Endothelial cell of hepatic sinusoid (primary cell): ENCODE measurements around the gene POMT2.

Source experiments
- in situ Hi-C: cut with HindIII; loops from 2 replicates; pipeline ENCODE4 v1.10.0; 2017; ENCODE audit warnings: low sequenced_read_pairs

The POMT2 gene

DNA sequence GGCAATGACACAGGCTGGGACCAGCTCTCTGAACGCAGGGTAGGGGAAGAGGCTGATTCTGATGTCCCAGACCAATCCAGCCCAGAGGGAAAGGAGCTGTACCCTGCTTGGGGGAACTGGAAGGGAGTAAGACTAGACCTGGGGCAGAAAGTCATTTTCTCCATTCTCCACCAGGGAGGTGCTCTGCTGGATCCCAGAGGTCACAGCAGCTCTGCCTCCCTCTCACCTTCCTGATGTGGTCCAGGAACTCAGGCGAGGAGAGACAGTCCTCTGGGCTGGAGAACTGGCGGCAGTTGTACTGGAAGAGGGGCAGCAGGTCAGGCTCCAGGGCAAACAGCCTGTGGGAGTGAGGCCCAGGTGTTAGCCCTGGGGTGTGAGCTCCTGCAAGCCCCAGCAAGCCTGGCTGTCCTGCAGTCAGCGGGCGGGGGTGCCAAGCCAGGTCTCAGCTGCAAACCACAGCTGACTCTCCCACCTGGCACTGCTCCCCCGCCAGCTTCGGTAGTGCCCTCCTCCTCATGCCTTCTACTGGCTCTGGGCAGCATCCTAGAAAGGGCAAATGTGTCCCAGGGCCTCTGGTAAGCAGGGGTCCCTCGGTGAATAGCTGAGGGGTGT is 51.6 kb downstream of the POMT2 start:
- in situ Hi-C loops, result no loop called here

DNA sequence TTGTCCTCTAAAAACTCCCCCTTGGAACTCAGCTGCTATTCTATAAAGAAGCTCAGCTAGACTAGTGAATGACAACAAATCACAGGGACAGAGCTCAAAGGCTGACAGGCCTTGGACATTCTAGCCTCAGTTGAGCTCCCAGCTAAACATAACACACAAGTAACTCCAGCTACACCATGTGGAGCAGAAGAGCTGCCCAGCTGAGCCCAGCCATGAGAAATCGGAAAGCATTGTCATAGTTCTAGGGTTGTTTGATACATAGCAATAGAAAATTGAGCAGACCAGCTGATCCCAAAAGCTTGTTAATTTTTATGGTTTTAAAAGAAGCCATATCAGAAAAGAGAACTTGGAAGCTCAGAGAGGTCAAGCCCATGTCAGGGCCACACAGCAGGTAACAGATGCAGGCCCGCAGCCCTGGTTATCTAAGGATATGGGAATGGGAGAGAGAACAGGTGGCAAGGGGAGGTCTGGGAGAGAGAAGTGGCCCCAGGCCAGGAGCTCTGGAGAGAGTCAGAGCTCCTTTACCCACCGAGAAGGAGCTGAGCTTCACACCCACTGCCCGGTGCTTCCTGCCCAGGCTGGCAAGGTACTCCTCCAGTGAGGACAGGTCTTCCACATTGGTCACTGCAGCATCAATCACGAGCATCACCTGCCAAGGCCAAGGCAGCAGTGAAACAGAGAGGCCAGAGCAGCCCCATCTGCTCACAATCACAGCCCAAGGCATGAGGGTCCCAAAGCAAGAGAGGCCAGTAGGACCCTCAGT is 52.6 kb downstream of the POMT2 start:
- in situ Hi-C loops, result no loop called here

DNA sequence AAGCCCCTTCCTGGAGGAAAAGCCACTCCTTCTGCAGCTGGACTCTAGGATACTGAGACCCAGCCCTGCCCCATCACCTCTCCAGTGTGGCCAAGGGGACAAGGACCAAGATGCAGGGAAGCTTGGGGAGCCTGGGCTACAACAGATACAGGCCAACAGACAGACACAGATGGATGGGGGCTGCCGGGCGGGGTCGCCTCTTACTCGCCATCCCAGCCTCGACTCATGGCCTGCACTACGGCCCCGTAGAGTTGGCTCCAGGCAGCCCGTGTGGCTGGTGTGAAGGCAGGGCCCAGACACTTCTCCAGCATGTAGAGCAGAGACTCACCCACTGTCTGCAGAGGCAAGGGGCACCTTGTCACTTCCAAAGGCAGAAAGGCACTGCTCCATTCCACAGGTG is 54.3 kb downstream of the POMT2 start:
- in situ Hi-C loops, result no loop called here

DNA sequence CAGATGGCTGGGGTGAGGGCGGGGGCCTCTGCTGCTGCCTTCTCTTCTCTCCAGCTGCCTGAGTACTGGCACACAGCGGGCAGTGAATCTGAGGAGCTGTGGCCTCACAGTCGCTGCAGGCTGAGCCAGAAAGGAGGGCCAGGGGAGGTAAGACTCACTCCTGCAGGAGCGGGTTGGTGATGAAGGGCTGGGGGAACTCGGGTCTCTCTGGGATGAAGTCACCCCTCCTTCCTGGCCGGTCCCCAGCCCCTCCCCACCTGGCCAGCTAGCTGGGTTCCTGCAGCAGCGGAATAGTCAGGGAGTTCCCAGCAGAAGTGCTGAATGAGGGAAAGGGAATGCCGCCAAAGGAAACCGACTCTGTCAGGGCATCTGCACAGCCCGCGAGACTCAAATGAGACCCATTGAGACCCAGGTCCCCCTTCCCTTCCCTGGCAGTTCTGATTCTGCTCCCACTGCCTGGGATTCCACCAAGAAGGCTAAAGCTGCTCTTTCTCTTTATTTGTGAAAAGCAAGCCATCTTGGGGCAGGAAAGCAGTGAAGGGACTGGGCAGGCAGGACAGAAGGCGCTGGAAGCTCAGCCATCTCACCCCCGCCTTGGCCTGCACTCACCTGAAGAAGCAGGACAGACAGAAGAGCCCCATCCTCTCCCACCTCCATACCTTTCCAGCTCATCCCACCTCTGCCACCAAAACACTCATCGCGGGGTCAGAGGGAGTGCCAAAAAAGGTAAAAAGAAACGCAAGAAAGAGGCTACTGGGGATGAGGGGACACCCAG is 54.9 kb downstream of the POMT2 start:
- in situ Hi-C loops, result no loop called here

DNA sequence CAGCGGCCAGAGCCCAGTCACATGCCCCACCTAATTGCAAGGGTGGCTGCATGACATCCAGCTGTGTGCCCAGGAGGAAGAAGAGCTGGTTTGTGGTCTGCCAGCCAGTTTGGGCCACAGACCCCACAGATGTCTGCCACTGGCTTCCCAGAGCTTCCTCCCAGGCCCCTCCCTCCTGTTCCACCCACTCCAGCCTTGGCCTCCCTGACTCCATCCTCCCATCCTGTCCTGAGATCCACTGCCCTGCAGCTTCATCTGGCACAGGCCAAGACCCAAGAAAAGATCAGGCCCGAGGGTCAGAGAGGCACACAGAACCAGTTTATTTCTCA is 55.5 kb downstream of the POMT2 start:
- in situ Hi-C loops, result no loop called here

DNA sequence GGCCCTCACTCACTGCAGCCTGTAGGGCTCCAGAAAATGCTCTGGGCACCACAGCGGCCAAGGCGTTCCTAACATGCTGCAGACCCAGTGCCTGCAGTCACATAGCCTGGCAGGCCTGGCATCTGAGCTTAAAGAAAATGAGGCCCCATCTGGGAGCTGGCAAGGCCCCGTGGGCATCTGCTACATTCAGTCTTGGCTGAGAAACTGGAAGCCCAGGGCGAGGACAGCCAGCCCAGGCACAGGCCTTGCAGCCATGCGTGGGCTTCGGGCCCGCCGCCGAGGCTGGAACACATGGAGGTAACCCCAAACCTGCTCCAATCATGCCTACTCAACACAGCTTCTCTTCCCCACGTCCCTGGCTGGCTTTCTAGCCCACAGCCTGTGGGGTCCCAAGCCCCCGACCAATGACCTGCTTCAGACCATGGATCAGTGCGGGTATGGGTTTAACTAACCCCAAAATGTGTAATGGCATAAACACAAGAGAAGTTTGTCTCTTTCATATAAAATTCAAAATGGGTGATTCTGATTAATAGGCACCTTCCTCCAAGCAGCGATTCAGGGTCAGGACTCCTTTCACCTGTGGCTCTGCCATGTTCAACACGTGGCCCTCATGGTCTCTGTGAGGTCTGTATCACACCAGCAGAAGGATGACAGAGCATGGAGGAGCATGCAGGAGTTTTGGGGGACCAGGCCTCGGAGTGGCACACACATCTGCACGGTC is 56.1 kb downstream of the POMT2 start:
- in situ Hi-C loops, result no loop called here

DNA sequence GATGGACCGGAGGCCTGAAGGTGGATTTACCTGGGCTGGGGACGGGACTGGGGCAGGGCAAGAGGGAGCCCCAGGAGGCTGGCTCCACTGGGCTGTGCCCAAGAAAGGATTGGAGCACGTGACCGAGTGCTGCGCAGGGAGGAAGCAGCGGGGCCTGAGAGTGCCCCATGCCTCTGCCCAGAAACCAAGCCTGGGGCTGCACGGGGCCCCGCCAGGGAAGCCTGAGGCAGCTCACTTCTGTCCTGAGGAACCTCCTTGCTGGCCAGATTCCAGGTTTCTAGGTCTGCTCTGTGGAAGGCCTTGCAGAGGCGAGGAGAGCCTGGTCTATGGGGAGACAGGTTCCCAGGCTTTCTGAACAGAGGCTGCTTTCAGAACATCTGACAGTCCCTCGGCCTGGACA is 60.1 kb downstream of the POMT2 start:
- in situ Hi-C loops, result no loop called here

DNA sequence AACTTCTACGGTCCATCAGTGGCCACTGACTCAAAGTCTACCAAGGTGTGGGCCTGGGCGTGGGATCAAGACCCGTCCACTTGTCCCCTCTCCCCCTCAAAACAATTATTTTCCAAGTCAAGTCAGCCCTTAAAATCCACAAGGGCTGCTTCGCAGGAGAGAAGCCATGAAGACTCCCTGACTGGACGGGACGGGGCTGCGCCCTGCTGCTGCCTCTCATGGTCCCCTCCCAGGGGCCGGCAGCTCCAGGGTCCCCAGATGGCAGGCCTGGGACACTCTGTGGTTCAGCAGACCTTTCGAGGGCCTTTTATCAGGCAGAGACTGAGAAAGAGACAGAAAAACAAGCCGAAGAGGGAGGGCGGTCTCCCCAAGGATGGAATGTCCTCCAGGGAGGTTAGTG is 60.5 kb downstream of the POMT2 start:
- in situ Hi-C loops, result no loop called here

DNA sequence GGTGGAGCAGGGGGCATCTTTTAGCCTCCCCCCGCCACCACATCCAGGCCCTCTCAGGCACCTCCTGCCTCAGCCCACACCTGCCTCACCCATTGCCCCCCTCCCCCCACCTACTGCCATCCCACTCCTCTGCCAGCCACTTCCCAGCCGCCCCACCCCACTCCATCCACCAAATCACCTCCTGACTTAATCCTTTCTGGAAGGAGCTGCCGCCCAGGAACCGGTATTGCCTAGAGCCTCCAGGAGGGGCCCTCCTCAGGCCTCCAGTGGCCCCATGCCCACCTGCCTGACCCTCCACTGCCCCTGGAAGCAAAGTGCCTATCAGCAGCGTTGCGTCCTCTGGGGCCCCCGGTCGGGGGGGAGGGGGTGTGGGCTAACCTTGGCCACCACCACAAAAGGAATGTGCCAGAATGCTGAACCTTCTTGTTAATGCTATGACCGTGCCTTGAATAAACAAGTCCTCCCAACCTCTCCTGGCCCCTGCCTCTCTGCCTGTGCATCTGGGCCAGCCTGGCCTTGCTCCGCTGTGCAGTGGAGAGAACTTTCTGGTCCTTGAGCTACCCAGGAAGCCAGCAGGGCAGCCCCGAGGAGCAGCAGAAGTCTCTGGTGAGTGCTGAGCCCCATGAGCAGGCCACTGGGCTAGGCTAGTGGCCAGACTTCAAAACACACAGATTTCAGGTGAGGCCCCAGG is 61.5 kb downstream of the POMT2 start:
- in situ Hi-C loops, result no loop called here

DNA sequence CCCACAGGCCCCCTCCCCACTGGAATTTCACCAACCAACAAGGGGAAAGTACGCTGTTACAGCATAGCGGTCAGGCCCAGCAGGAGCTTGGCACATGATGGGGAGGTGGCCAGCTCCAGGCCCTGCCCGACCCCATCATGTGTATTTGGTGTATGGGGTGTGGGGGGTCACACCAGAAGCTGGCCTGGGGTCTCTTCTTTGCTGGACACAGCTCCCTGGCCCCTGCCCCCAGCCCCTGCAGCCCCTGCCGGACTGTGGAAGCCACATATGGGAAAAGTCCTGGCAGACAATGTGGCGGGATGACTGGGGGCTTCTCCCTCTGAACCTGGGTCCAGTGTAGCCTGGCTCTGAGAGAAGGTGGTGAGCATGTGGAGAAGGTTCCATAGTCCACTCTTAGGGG is 62.1 kb downstream of the POMT2 start:
- in situ Hi-C loops, result no loop called here

DNA sequence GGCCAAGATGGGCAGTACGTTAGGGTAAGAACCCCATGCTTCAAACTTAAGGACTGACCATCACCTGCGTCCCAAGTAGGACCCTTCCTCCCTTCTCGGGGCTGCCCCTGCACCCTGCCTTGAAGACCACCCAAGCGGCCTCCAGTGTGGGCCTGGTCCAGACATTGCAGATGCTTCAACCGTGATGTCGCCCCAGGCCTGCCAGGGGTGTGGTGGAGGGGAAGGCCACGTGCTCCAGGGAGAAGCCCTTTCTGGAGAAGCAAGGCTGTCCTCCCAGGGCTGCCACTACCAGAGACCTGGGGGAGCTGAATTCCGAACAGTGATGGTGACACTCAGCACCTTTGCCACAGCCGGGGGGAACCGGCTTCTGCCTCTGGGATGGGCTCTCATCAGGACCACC is 63.0 kb downstream of the POMT2 start:
- in situ Hi-C loops, result no loop called here

DNA sequence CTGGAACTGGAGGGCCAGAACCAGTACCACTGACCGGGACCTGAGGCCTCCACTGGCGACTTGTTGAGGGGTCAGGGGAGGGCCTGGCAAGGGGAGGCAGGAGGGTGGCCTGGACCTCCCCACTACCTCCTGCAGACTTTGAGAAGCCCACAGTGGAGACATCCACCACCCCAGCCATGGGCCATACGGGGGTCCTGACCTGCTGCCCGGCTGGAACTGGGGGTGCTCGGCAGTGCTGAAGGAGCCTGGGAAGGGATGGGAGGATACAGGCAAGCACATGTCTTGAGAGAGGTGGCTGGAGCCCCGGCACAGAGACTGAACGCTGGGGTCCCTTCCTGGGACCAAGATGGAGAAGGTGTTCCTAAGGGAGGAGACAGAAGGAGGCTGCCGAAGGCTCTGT is 64.0 kb downstream of the POMT2 start:
- in situ Hi-C loops, result no loop called here

DNA sequence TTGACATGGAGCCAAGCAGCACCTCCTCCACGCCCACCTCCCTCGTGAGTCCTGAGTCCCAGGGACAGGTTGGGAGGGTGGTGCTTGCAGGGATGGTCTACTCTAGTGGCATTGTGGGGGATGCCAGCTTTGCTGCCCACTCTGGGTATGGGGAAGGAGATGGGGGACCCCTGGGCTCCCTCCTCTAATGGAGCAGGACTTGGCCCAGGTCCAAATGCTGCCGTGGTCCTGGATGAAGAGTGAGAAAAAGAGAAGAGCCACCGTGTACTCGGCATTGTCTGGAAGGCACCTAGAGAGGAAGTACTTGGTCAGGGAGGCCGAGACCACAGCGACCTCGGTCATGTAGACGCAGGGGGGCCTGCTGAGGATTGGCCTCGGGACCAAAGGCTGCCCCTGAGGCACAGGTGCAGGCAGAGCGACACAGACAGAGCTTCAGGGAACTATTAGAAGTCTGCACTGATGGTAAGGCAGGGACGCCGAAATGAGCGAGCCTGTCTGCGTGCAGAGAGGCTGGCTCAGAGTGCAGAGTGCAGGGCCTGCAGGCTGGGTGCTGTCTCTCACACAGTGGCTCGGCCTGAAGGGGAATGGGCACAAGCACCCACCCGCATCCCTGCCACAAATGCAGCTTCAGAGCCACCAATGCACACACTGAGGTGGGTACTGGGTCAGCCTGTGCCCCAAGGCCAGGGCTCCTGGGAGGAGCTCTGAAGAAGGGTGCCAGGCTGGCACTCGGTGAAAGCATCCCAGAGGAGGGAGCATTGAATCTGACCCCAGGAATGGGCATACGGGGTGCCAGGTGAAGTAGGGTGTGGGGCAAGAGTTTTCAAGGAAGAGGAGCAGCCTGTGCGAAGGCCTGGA is 67.1 kb downstream of the POMT2 start:
- in situ Hi-C loops, result no loop called here

DNA sequence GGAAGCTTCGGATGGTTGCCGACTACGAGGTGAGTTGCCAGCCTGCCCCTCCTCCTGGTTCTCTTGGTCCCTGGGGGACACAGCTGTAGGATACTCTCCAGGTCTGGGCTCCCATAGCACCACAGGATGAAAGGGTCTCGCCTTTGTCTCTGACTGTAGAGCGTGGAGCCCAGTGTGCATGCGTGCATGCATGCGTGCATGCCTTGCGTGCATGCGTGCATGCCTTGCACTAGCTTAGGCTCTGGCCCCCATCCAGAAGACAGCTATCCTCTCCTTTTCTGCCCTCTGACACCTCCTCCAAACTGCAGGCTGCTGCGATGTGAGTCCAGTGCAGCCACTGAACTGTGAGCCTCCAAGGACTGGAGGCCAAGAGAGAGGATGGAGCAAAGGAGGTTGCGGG is 68.8 kb downstream of the POMT2 start:
- in situ Hi-C loops, result no loop called here

DNA sequence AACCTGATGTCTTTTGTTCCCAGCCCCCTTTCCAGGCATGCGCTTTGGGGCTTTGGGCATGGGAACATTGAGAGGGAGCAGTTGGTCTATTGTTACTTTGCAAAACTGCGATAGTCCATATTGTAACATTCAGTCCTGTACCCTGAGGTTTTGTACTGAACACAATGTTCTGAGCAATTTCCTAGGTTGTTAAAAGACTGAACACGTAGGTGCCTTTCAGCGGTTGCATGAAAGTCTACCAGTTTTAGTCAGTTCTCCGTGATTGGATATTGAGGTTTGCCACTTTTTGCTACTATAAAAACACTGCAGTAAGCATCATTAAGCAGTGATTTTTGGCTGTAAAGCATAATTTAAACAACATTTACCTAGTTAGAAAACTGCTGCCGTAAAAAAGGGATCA is 69.8 kb downstream of the POMT2 start:
- in situ Hi-C loops, result no loop called here

DNA sequence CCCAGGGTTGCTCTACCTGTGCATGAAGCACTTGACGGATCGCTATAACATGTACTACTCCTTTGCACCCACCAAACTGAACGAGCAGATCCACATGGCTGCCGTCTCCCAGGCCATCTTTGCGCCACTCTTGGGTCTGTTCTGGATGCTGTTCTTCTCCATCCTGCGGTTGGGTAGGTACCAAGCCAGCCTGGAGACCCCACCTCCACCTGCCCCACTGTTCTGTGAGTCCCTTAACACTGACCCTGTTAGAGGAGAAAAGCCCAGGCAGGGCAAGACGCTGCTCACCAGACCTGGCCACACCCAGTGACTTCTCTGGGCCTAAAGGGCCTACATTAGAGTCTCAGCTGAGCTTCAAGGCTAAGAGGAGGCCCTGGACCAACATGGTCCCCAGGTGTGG is 71.4 kb downstream of the POMT2 start:
- in situ Hi-C loops, result no loop called here

DNA sequence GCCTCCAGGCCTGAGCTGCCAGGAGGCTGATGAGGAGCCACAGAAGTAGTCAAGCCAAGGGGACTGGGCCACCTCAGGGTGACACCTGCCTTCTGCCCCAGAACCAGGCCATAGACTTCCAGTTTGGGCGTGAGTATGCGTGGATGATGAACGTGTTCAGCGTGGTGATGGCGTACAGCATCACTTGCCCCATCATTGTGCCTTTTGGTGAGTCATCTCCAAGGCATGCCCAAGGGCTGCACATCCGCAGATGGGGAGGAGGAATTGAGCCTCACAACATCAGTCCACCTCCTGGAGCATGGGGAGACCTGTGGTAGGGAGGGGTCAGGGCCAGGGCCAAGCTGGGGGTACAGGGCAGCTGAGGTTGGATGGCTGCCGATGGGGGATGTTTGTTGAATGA is 72.0 kb downstream of the POMT2 start:
- in situ Hi-C loops, result no loop called here

DNA sequence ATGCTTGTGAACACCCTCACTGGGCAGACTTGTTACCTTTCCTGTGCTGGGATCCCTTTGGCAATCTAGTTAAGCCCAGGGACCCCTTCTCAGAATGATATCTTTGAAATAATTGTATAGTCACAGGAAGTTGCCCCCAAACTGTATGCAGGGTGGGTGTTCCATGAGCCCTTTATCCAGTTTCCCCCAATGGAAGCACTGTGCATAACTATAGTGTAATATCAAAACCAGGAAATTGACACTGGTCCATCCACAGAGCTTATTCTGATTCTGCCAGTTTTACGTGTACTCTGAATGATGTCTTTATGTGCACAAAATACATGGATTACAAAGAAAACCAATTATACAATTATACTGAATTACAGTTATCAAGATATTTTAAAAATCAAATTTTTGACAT is 73.9 kb downstream of the POMT2 start:
- in situ Hi-C loops, result no loop called here

DNA sequence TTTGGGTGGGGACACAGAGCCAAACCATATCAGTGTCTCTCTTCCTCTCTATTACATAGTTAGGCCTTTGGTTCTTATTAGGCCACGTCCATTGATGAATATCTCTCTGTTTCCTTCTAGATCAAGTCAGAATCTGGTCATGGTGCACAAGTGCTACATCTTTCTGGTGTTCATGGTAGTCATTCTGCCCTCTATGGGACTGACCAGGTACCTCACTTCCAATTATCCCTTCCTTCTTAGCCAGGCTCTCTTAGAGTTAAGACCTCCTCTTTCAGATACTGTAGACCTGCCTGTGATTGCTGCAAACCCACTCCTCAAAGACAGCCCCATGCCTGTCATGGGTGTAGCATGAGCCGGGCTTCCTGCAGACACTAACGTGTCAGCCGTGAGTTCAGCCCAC is 74.9 kb downstream of the POMT2 start:
- in situ Hi-C loops, result no loop called here

DNA sequence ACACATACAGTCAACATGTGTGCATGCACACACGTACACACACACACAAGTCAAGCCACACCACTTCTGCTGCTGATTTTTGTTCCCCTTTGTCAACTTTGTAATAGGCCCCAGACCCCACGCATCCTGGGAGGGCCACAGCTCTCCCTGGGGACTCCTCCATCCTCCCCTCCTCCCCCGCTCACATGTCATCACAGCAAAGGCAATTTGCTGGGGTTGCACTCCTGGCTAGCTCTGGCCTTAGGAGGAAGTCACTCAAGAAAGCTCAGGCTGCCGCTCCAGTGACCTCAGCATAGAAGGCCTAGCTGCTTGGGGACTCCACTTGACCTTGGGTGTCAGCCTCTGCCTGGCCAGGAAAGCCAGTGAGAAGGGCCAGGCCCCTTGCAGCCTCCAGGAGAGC is 76.8 kb downstream of the POMT2 start:
- in situ Hi-C loops, result no loop called here
